Brain microvascular endothelial cell (primary cell): Measurements from ENCODE around the gene GRAP.

ENCODE experiments used
- DNase-seq: peaks from one replicate; pipeline ENCODE4 v3.0.0-alpha.2; 2020
- H3K27ac ChIP-seq: fragments of 250-450 bp; sonication (Bioruptor Pico); 2 replicates; pipeline ENCODE4 v1.5.1; 2020; ENCODE audit warnings: mild to moderate bottlenecking, moderate library complexity
- H3K27me3 ChIP-seq: fragments of 250-450 bp; sonication (Bioruptor Pico); replicated peaks from 2 replicates; pipeline ENCODE4 v1.5.1; 2020; ENCODE audit warnings: mild to moderate bottlenecking
- H3K36me3 ChIP-seq: fragments of 250-450 bp; sonication (Bioruptor Pico); replicated peaks from 2 replicates; pipeline ENCODE4 v1.5.1; 2020; ENCODE audit warnings: mild to moderate bottlenecking
- H3K4me3 ChIP-seq: 2 replicates; pipeline ENCODE4 v1.5.1; 2011; ENCODE audit warnings: low read depth, mild to moderate bottlenecking, control low read depth, low read length, moderate library complexity
- in situ Hi-C: cut with HindIII; loops from 2 replicates; pipeline ENCODE4 v1.10.0; 2017; ENCODE audit warnings: low sequenced_read_pairs, low pct_ligation_motif_present
- TF ChIP-seq, protein P1 (sequence below): IDR thresholded peaks from 2 replicates; pipeline ENCODE4 v1.5.1; 2011; ENCODE audit warnings: low read depth, mild to moderate bottlenecking, moderate library complexity, low read length, control low read depth, inconsistent platforms; ENCODE audit errors: missing control alignments

Gene GRAP

DNA sequence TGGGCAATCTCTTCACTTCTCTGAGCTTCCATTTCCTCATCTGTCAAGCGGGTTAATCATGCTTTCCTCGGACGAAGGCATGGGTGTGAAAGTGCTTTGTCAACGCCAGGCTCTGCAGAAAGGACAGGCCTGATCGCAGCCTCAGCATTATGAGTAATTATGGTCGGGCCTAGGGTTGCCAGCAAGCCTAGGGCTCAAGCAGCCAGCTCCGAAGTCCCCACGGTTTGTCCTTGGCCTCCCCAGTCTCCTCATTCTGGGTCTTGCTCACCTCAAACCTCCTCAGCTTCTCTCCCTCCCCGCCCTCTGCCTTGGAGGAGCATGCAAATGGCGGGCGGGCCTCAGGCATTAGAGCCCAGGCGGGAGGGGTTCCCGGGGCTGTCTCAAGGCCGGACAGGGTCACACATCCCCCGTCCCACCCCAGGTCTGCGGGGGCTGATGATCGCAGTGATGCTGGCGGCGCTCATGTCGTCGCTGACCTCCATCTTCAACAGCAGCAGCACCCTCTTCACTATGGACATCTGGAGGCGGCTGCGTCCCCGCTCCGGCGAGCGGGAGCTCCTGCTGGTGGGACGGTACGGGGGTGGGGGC lies 32.0 kb downstream of the GRAP start:
- Histone ChIP-seq H3K27me3 (peaks cover 2% of the 10 kb centered on the region), H3K27ac (no peak overlapping the region), H3K4me3 (no peak overlapping the region), H3K36me3 (no peaks in the 10 kb centered on the region)
- DNase-seq: no peak
- TF ChIP-seq, protein P1, sequence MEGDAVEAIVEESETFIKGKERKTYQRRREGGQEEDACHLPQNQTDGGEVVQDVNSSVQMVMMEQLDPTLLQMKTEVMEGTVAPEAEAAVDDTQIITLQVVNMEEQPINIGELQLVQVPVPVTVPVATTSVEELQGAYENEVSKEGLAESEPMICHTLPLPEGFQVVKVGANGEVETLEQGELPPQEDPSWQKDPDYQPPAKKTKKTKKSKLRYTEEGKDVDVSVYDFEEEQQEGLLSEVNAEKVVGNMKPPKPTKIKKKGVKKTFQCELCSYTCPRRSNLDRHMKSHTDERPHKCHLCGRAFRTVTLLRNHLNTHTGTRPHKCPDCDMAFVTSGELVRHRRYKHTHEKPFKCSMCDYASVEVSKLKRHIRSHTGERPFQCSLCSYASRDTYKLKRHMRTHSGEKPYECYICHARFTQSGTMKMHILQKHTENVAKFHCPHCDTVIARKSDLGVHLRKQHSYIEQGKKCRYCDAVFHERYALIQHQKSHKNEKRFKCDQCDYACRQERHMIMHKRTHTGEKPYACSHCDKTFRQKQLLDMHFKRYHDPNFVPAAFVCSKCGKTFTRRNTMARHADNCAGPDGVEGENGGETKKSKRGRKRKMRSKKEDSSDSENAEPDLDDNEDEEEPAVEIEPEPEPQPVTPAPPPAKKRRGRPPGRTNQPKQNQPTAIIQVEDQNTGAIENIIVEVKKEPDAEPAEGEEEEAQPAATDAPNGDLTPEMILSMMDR: no peak
- in situ Hi-C loops: no loop called here

DNA sequence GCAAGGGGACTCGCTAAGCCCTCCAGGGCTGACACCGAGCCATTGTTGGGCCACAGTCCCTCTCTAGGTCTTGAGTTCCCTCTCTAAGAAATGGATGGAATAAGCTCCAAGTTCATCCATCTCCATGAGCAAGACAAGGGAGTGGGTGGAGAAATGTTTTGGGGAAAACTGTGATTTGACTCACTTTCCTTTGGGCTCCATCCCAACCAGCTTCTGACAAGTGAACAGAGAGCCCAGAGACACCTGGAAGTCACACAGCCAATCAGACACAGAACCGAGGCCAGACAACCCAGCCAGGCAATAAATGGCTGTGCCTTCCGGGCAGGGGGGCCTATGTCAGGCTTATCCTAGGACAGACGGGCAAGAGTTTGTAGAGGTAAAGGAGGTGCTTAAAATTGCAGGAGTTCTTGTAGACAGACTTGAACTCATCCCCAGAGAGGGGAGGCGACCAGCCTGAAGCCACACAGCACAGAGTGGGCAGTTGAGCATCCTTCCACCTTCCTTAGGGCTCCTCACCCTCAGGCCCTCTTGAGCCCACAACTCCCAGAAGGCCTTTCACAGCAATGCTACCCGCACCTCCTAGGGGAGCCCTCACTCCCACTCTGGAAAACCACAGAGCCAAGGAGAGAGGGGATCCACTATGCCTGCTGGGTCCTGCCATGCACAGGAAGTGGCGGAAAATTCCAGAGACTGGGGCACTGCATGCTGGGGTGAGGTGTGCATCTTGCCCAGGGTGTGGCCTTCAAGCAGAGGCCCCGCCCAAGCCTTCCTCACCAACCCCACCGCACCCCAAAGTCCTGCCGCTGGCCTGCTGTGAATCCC lies 32.7 kb downstream of the GRAP start:
- no peak for DNase-seq
- in situ Hi-C loops: no loop called here
- Histone ChIP-seq H3K27ac (no peak overlapping the region), H3K4me3 (no peak overlapping the region), H3K36me3 (no peaks in the 10 kb centered on the region), H3K27me3 (no peaks in the 10 kb centered on the region)
- TF ChIP-seq, protein P1: no peak

DNA sequence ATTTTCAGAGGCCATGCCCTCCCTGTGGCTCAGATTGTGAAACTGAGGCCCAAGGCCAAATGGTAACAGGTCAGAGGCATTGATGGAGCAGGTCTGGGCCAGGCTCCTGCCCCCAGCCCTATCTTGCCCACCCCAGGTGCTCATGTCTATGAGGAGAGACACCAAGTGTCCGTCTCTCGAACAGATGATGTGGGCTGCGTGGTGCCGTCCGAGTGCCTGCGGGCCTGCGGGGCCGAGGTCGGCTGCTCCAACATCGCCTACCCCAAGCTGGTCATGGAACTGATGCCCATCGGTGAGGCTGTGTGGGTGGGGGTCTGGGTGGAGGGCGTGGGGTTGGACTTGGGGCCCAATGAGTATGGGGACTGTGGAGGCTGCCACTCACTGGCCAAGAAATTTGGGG lies 33.5 kb downstream of the GRAP start:
- in situ Hi-C loops: no loop called here
- no peaks in the 10 kb centered on the region for H3K27me3 ChIP-seq
- no peak overlapping the region for H3K4me3 ChIP-seq
- no peak overlapping the region for H3K27ac ChIP-seq
- H3K36me3 ChIP-seq: no peaks in the 10 kb centered on the region
- DNase-seq: no peak
- TF ChIP-seq, protein P1: no peak

DNA sequence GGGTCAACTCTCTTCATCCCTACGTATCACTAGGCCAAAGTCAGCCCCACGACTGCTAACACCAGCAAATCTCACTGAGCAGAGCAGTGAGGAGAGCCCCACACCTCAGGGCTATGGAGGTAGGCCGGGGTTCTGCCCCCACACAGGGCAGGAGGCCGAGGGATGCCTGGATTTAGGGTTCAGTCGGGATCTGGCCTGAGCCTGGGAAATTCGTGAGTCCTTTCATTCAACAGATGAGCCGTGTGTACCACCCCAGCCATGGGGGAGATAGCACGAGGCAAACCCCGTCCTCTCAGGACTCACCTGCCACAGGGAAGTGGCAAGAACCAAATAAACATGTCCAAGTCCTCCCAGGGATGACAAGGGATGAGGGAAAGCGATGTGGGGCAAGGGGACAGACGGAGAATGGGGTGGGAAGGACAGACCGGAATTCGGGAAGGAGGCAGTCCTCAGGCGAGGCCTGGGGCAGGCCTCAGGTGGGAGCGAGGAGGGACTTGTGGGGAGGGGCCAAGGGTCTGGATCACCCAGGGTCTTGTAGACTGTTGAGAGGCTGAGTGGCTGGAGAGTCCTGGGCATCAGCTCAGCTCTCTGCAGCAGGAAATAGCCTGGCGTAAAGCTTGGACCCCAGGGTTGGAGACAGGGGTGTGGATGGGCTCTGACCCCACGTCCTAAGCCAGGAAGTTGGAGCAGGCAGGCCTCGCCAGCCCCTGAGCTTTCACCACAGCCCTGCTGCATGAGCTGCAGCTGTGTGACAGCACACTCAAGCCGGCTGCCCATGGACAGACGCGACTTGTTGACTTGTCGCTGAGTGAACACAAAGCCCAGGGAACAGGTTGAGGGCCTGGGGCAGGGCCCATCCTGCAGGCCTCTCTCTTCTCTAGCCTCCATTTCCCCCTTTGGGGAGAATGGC lies 34.3 kb downstream of the GRAP start:
- in situ Hi-C loops: no loop called here
- DNase-seq: no peak
- Histone ChIP-seq H3K36me3 (no peaks in the 10 kb centered on the region), H3K27ac (no peak overlapping the region), H3K4me3 (no peak overlapping the region), H3K27me3 (no peaks in the 10 kb centered on the region)
- TF ChIP-seq, protein P1: no peak

DNA sequence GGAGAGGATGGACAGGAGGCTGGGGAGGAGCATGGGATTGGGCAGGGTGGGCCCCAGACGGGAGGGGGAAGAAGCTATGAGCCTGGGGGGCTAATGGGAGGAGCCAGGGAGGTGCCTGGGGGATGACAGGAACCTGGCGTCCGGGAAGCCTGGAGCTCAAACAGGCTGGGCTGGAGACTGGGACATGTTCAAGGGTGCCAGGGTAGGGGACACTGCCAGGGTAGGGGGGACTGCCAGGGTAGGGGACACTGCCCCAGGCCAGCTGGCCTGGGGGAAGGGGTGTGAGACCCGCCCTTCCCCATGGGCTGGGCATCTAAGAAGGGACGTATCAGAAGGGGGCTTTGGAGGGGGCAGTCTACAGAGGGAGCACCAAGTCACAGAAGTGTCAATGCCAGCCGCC lies 35.2 kb downstream of the GRAP start:
- in situ Hi-C loops: no loop called here
- TF ChIP-seq, protein P1: no peak
- H3K27ac ChIP-seq: no peak overlapping the region
- H3K4me3 ChIP-seq: no peak overlapping the region
- no peaks in the 10 kb centered on the region for H3K36me3 ChIP-seq
- no peak for DNase-seq
- H3K27me3 ChIP-seq: no peaks in the 10 kb centered on the region
